ENCODE results near the gene KPNA2.

KPNA2 gene

DNA sequence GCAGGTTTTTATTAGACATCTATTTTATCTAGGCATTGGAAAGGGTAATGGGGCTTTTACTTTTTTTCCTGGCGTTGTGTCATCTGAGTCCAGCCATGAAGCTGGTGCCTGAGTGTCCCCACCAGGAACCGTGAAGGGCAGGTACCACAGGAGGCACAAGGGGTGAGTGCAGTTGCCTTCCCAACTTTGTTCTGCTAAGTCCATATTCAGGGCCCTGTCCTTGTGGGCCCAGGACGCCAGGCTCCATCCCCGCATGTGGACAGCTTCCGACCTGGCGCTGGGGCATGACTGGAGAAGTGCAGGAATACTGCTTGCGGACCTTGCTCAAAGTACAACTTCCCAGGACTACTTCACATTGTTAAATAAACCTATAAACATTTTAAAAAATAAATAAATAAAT, 60.6 kb downstream of the KPNA2 start:
- no peak overlapping the region for H3K4me3 ChIP-seq (ENCODE audit: low read depth, low read length)
- no peak for DNase-seq (ENCODE audit: low read depth)
- in situ Hi-C loops (cut with HindIII; ENCODE audit: low sequenced_read_pairs) = no loop called here
- TF ChIP-seq, protein P1, sequence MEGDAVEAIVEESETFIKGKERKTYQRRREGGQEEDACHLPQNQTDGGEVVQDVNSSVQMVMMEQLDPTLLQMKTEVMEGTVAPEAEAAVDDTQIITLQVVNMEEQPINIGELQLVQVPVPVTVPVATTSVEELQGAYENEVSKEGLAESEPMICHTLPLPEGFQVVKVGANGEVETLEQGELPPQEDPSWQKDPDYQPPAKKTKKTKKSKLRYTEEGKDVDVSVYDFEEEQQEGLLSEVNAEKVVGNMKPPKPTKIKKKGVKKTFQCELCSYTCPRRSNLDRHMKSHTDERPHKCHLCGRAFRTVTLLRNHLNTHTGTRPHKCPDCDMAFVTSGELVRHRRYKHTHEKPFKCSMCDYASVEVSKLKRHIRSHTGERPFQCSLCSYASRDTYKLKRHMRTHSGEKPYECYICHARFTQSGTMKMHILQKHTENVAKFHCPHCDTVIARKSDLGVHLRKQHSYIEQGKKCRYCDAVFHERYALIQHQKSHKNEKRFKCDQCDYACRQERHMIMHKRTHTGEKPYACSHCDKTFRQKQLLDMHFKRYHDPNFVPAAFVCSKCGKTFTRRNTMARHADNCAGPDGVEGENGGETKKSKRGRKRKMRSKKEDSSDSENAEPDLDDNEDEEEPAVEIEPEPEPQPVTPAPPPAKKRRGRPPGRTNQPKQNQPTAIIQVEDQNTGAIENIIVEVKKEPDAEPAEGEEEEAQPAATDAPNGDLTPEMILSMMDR (IDR thresholded peaks at IDR 0.05; ENCODE audit: low read depth, low read length, missing control alignments) = no peak

Measured in astrocyte of the cerebellum (primary cell).